WTC11 (cell line): ENCODE data around the gene AIG1.

Source experiments
- CREB1 ChIP-seq: sonication (generic); formaldehyde crosslinking; IDR thresholded peaks from 2 replicates; pipeline ENCODE4 v1.8.0; 2023; ENCODE audit warnings: mild to moderate bottlenecking, missing genetic modification reagents
- ETV6 ChIP-seq: sonication (generic); formaldehyde crosslinking; IDR thresholded peaks from 2 replicates; pipeline ENCODE4 v1.8.1; 2022; ENCODE audit warnings: mild to moderate bottlenecking, missing genetic modification reagents
- FOXJ3 ChIP-seq: sonication (generic); formaldehyde crosslinking; IDR thresholded peaks from 2 replicates; pipeline ENCODE4 v1.9.0; 2021; ENCODE audit warnings: missing genetic modification reagents, mild to moderate bottlenecking, borderline replicate concordance
- JUN ChIP-seq: sonication (generic); formaldehyde crosslinking; IDR thresholded peaks from 2 replicates; pipeline ENCODE4 v1.8.0; 2023; ENCODE audit warnings: mild to moderate bottlenecking, missing genetic modification reagents
- NFE2L1 ChIP-seq: sonication (generic); formaldehyde crosslinking; IDR thresholded peaks from 2 replicates; pipeline ENCODE4 v1.8.1; 2023; ENCODE audit warnings: missing genetic modification reagents
- RELA ChIP-seq: sonication (generic); formaldehyde crosslinking; IDR thresholded peaks from 2 replicates; pipeline ENCODE4 v1.8.1; 2022; ENCODE audit warnings: missing genetic modification reagents, mild to moderate bottlenecking, borderline replicate concordance
- SMAD3 ChIP-seq: sonication (generic); formaldehyde crosslinking; IDR thresholded peaks from 2 replicates; pipeline ENCODE4 v1.8.0; 2022; ENCODE audit warnings: missing genetic modification reagents, mild to moderate bottlenecking, borderline replicate concordance
- ZNF671 ChIP-seq: fragments of 250-450 bp; sonication (Bioruptor Pico); IDR thresholded peaks from 2 replicates; pipeline ENCODE4 v1.8.0; 2021; ENCODE audit warnings: mild to moderate bottlenecking
- TF ChIP-seq, protein P1 (sequence below): sonication (generic); formaldehyde crosslinking; IDR thresholded peaks from 2 replicates; pipeline ENCODE4 v1.8.1; 2023; ENCODE audit warnings: mild to moderate bottlenecking, missing genetic modification reagents, moderate library complexity
- TF ChIP-seq, protein P2 (sequence below): fragments of 200-600 bp; IDR thresholded peaks from 2 replicates; pipeline ENCODE4 v1.8.0; 2022; ENCODE audit warnings: antibody characterized with exemption
- TF ChIP-seq, protein P3 (sequence below): sonication (generic); formaldehyde crosslinking; IDR thresholded peaks from 2 replicates; pipeline ENCODE4 v1.8.1; 2022; ENCODE audit warnings: low read depth, missing genetic modification reagents, borderline replicate concordance
- TF ChIP-seq, protein P4 (sequence below): sonication (generic); formaldehyde crosslinking; IDR thresholded peaks from 2 replicates; pipeline ENCODE4 v1.8.1; 2023; ENCODE audit warnings: mild to moderate bottlenecking, missing genetic modification reagents
- TF ChIP-seq, protein P5 (sequence below): sonication (generic); formaldehyde crosslinking; IDR thresholded peaks from 2 replicates; pipeline ENCODE4 v1.8.0; 2022; ENCODE audit warnings: mild to moderate bottlenecking, missing genetic modification reagents

DNA sequence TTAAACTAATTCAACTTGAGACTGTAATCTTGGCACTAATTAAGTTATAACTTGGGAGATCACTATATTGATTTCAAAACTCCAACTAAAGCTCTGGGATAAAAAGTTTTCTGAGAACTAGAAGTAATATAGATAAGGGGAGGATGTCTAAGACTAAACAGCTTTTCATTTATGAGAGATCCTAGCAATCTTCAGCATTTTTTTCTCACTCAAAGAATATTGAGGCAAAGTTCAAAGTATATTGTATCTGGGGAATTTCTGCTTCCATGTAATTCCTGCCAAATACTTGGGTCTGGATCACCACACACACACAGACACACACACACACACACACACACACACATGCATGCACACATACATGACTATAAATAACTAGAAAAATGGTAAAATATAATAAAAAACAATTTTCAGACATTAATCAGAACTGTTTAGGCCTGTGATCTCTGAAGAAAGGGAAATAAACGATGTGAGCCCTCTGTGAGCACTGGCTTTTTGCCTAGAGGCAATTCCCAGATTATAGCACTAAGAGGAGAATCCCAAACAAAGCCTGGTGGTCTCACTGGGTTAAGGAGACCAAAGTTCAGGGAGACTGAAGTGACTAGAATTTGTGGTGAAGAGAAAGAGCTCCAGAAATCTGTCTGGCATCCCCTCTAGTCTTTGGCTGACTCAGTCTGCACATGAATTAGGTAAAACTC, 297.0 kb downstream of the AIG1 start:
- TF ChIP-seq, protein P1, sequence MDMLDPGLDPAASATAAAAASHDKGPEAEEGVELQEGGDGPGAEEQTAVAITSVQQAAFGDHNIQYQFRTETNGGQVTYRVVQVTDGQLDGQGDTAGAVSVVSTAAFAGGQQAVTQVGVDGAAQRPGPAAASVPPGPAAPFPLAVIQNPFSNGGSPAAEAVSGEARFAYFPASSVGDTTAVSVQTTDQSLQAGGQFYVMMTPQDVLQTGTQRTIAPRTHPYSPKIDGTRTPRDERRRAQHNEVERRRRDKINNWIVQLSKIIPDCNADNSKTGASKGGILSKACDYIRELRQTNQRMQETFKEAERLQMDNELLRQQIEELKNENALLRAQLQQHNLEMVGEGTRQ (CRISPR knock-in tag): no peak
- TF ChIP-seq NFE2L1 (CRISPR knock-in tag) (no peak), RELA (CRISPR knock-in tag) (no peak), CREB1 (no peak), FOXJ3 (CRISPR knock-in tag) (no peak), ZNF671 (CRISPR knock-in tag) (no peak), ETV6 (CRISPR knock-in tag) (no peak), SMAD3 (CRISPR knock-in tag) (no peak), JUN (no peak)
- TF ChIP-seq, protein P2, sequence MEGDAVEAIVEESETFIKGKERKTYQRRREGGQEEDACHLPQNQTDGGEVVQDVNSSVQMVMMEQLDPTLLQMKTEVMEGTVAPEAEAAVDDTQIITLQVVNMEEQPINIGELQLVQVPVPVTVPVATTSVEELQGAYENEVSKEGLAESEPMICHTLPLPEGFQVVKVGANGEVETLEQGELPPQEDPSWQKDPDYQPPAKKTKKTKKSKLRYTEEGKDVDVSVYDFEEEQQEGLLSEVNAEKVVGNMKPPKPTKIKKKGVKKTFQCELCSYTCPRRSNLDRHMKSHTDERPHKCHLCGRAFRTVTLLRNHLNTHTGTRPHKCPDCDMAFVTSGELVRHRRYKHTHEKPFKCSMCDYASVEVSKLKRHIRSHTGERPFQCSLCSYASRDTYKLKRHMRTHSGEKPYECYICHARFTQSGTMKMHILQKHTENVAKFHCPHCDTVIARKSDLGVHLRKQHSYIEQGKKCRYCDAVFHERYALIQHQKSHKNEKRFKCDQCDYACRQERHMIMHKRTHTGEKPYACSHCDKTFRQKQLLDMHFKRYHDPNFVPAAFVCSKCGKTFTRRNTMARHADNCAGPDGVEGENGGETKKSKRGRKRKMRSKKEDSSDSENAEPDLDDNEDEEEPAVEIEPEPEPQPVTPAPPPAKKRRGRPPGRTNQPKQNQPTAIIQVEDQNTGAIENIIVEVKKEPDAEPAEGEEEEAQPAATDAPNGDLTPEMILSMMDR: no peak
- TF ChIP-seq, protein P3, sequence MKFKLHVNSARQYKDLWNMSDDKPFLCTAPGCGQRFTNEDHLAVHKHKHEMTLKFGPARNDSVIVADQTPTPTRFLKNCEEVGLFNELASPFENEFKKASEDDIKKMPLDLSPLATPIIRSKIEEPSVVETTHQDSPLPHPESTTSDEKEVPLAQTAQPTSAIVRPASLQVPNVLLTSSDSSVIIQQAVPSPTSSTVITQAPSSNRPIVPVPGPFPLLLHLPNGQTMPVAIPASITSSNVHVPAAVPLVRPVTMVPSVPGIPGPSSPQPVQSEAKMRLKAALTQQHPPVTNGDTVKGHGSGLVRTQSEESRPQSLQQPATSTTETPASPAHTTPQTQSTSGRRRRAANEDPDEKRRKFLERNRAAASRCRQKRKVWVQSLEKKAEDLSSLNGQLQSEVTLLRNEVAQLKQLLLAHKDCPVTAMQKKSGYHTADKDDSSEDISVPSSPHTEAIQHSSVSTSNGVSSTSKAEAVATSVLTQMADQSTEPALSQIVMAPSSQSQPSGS: no peak
- TF ChIP-seq, protein P4, sequence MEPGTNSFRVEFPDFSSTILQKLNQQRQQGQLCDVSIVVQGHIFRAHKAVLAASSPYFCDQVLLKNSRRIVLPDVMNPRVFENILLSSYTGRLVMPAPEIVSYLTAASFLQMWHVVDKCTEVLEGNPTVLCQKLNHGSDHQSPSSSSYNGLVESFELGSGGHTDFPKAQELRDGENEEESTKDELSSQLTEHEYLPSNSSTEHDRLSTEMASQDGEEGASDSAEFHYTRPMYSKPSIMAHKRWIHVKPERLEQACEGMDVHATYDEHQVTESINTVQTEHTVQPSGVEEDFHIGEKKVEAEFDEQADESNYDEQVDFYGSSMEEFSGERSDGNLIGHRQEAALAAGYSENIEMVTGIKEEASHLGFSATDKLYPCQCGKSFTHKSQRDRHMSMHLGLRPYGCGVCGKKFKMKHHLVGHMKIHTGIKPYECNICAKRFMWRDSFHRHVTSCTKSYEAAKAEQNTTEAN (CRISPR knock-in tag): no peak
- TF ChIP-seq, protein P5, sequence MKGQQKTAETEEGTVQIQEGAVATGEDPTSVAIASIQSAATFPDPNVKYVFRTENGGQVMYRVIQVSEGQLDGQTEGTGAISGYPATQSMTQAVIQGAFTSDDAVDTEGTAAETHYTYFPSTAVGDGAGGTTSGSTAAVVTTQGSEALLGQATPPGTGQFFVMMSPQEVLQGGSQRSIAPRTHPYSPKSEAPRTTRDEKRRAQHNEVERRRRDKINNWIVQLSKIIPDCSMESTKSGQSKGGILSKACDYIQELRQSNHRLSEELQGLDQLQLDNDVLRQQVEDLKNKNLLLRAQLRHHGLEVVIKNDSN (CRISPR knock-in tag): no peak
